ENCODE data around the gene P3R3URF. TPM values are rescaled to one million over a fixed set of nuclear protein-coding genes. Genes with fewer than 3 reads are reported as not detected.

The P3R3URF gene
- total RNA-seq, 1 experiment from 2014 or later, result not detected

DNA sequence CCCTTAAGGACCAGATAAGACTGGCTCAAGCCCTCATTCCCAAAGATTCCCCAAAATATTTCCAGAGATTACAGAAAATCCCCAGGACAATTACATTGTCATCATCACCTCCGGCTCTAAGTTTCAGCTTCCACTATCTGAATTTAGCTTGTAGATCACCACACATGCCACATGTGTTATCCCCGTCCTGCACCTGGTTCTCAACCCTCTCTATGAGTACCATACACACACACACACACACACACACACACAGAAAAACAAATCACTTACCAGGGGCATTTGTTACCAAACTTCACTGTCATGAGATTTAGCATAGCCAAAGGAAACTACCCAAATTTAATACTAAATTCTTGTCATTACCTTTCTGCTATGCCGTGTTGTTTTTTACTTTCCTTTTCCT lies 16.8 kb downstream of the P3R3URF start:
- DNase-seq (ENCODE audit: low read depth, low spot score), result no peak
- BruUV-seq (replicated peaks), result no TSS peak
- CTCF ChIA-PET, result no interaction called here

More for the DNA sequence above, 16.8 kb downstream of the P3R3URF start:
- intact Hi-C loops (cut with micrococcal nuclease), result no loop called here
- Histone ChIP-seq H3K9me2 (ENCODE audit: insufficient read depth) (no peaks in the 10 kb centered on the region), H3K79me2 (ENCODE audit: insufficient read depth, low read length) (no peaks in the 10 kb centered on the region), H4K20me1 (ENCODE audit: insufficient read depth) (no peaks in the 10 kb centered on the region), H3K4me2 (ENCODE audit: low read length) (no peak overlapping the region), H2AFZ (ENCODE audit: low read depth, low read length, poor library complexity, severe bottlenecking) (no peak overlapping the region), H3K36me3 (ENCODE audit: control insufficient read depth in 1 of 2, insufficient read depth in 2 of 2, low read length in 2 of 2) (no peaks in the 10 kb centered on the region), H3K4me3 (replicated peaks in 1 of 2; ENCODE audit: low read depth in 1 of 2, low read length in 2 of 2) (no peak overlapping the region), H3K9me3 (ENCODE audit: control insufficient read depth in 1 of 2, insufficient read depth in 1 of 2, low read depth in 1 of 2, low read length in 2 of 2) (no peaks in the 10 kb centered on the region), H3K27ac (ENCODE audit: low read depth, low read length) (no peak overlapping the region), H3K27me3 (ENCODE audit: insufficient read depth, low read length) (no peaks in the 10 kb centered on the region), H3K4me1 (ENCODE audit: control insufficient read depth in 1 of 2, insufficient read depth in 2 of 2, low read length in 2 of 2) (no peaks in the 10 kb centered on the region), H3K9ac (ENCODE audit: low read length) (no peak overlapping the region)
- TF ChIP-seq, protein P1, sequence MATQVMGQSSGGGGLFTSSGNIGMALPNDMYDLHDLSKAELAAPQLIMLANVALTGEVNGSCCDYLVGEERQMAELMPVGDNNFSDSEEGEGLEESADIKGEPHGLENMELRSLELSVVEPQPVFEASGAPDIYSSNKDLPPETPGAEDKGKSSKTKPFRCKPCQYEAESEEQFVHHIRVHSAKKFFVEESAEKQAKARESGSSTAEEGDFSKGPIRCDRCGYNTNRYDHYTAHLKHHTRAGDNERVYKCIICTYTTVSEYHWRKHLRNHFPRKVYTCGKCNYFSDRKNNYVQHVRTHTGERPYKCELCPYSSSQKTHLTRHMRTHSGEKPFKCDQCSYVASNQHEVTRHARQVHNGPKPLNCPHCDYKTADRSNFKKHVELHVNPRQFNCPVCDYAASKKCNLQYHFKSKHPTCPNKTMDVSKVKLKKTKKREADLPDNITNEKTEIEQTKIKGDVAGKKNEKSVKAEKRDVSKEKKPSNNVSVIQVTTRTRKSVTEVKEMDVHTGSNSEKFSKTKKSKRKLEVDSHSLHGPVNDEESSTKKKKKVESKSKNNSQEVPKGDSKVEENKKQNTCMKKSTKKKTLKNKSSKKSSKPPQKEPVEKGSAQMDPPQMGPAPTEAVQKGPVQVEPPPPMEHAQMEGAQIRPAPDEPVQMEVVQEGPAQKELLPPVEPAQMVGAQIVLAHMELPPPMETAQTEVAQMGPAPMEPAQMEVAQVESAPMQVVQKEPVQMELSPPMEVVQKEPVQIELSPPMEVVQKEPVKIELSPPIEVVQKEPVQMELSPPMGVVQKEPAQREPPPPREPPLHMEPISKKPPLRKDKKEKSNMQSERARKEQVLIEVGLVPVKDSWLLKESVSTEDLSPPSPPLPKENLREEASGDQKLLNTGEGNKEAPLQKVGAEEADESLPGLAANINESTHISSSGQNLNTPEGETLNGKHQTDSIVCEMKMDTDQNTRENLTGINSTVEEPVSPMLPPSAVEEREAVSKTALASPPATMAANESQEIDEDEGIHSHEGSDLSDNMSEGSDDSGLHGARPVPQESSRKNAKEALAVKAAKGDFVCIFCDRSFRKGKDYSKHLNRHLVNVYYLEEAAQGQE (IDR thresholded peaks at IDR 0.05; ENCODE audit: low read depth), result no peak
- TF ChIP-seq RAD21 (IDR thresholded peaks at IDR 0.05; ENCODE audit: low read depth) (no peak), POLR2AphosphoS5 (IDR thresholded peaks at IDR 0.05; ENCODE audit: low read depth, low read length) (no peak), ZFX (IDR thresholded peaks at IDR 0.05) (no peak), CEBPB (IDR thresholded peaks at IDR 0.05; ENCODE audit: low read depth) (no peak), EZH2phosphoT487 (IDR thresholded peaks at IDR 0.05; ENCODE audit: borderline replicate concordance) (no peak), TCF7L2 (IDR thresholded peaks at IDR 0.05; ENCODE audit: borderline replicate concordance, extremely low read depth, insufficient read depth, insufficient read length) (no peak)
- ChIA-PET RAD21 (ENCODE audit: low non-redundant PET in 1 of 2, low total read pairs in 2 of 2, uncharacterized antibody in 2 of 2, unreplicated experiment in 2 of 2) (no interaction called here), POLR2A (no interaction called here)
- ATAC-seq, result no peak
